T-helper 2 cell treated with Interferon-gamma antibody and Interleukin-4, amounts not matched to agents 5 μg/mL and 100 μg/mL, for 36 hours (primary cell): ENCODE measurements around the gene RARA.
"Not testable (repeated sequence)": the region's sequence is repeated elsewhere in the genome, so short reads cannot be mapped to it uniquely, and the experiment has no call there.

ENCODE experiments used
- DNase-seq: peaks from one replicate; pipeline ENCODE4 v3.0.0; 2021; ENCODE audit warnings: low spot score
- H3K27ac Mint-ChIP-seq: one replicate; pipeline ENCODE4 v1.8.0; 2021; ENCODE audit warnings: mild to moderate bottlenecking, mixed read lengths
- H3K27me3 Mint-ChIP-seq: one replicate; pipeline ENCODE4 v1.8.0; 2021; ENCODE audit warnings: low read depth, mixed read lengths
- H3K36me3 Mint-ChIP-seq: one replicate; pipeline ENCODE4 v1.8.0; 2021; ENCODE audit warnings: low read depth, mixed read lengths
- H3K4me1 Mint-ChIP-seq: one replicate; pipeline ENCODE4 v1.8.0; 2021; ENCODE audit warnings: low read depth, mixed read lengths
- H3K4me3 Mint-ChIP-seq: one replicate; pipeline ENCODE4 v1.8.0; 2022; ENCODE audit warnings: mild to moderate bottlenecking, moderate library complexity, mixed read lengths
- H3K9me3 Mint-ChIP-seq: one replicate; pipeline ENCODE4 v1.8.0; 2021; ENCODE audit warnings: mixed read lengths

RARA gene

GRCh38 chr17:40287494-40288369, 21.2 kb upstream of the RARA start, which contains the start of gene CDC6:
Gene CDC6, plus strand, starts transcription at chr17:40287879. Its CDS starts 1,542 bp downstream, at chr17:40289421.
- DNase-seq, result peak; percentile 99
- peaks cover 27% of the 10 kb centered on the region for H3K36me3 Mint-ChIP-seq
- H3K4me3 Mint-ChIP-seq, result peak within 1 kb of the TSS; percentile 96
- H3K4me1 Mint-ChIP-seq, result peaks cover 40% of the 10 kb centered on the region
- H3K27me3 Mint-ChIP-seq, result no peaks in the 10 kb centered on the region
- no peaks in the 10 kb centered on the region for H3K9me3 Mint-ChIP-seq
- peak within 1 kb of the TSS; percentile 97 for H3K27ac Mint-ChIP-seq

GRCh38 chr17:40290629-40291280, 18.2 kb upstream of the RARA start:
- Mint-ChIP-seq H3K27me3 (no peaks in the 10 kb centered on the region), H3K36me3 (peaks cover 44% of the 10 kb centered on the region), H3K27ac (peak overlapping the region; percentile 36), H3K4me1 (peaks cover 36% of the 10 kb centered on the region), H3K4me3 (peak overlapping the region; percentile 2), H3K9me3 (no peaks in the 10 kb centered on the region)
- DNase-seq, result peak; percentile 40

GRCh38 chr17:40291281-40291664, 17.7 kb upstream of the RARA start:
- Mint-ChIP-seq H3K36me3 (peaks cover 49% of the 10 kb centered on the region), H3K27me3 (no peaks in the 10 kb centered on the region), H3K27ac (no peak overlapping the region), H3K9me3 (no peaks in the 10 kb centered on the region), H3K4me1 (peaks cover 39% of the 10 kb centered on the region), H3K4me3 (no peak overlapping the region)
- no peak for DNase-seq

GRCh38 chr17:40293363-40293762, 15.6 kb upstream of the RARA start:
- H3K4me1 Mint-ChIP-seq, result peaks cover 30% of the 10 kb centered on the region
- no peak for DNase-seq
- no peaks in the 10 kb centered on the region for H3K9me3 Mint-ChIP-seq
- no peak overlapping the region for H3K27ac Mint-ChIP-seq
- H3K4me3 Mint-ChIP-seq, result no peak overlapping the region
- peaks cover 56% of the 10 kb centered on the region for H3K36me3 Mint-ChIP-seq
- H3K27me3 Mint-ChIP-seq, result no peaks in the 10 kb centered on the region

- Mint-ChIP-seq H3K4me3 (no peak overlapping the region), H3K27me3 (no peaks in the 10 kb centered on the region), H3K36me3 (peaks cover 60% of the 10 kb centered on the region), H3K9me3 (no peaks in the 10 kb centered on the region), H3K27ac (peak overlapping the region; percentile 55), H3K4me1 (peaks cover 16% of the 10 kb centered on the region)
- DNase-seq, result no peak
Observed at GRCh38 chr17:40295488-40296436, 13.2 kb upstream of the RARA start.

GRCh38 chr17:40297511-40297910, 11.5 kb upstream of the RARA start:
- Mint-ChIP-seq H3K27ac (no peak overlapping the region), H3K4me1 (peaks cover 11% of the 10 kb centered on the region), H3K36me3 (peaks cover 66% of the 10 kb centered on the region), H3K27me3 (no peaks in the 10 kb centered on the region), H3K4me3 (no peak overlapping the region), H3K9me3 (no peaks in the 10 kb centered on the region)
- no peak for DNase-seq

GRCh38 chr17:40298726-40299125, 10.3 kb upstream of the RARA start:
- H3K27me3 Mint-ChIP-seq, result no peaks in the 10 kb centered on the region
- DNase-seq, result no peak
- no peaks in the 10 kb centered on the region for H3K9me3 Mint-ChIP-seq

GRCh38 chr17:40299159-40299757, 9.7 kb upstream of the RARA start:
- not testable (repeated sequence) for H3K27me3 Mint-ChIP-seq, DNase-seq, H3K9me3 Mint-ChIP-seq, H3K4me3 Mint-ChIP-seq, H3K27ac Mint-ChIP-seq
- Mint-ChIP-seq H3K36me3 (peaks cover 67% of the 10 kb centered on the region), H3K4me1 (peaks cover 15% of the 10 kb centered on the region)

More at GRCh38 chr17:40298726-40299125, 10.3 kb upstream of the RARA start:
- H3K4me3 Mint-ChIP-seq, result no peak overlapping the region
- H3K36me3 Mint-ChIP-seq, result peaks cover 67% of the 10 kb centered on the region
- no peak overlapping the region for H3K27ac Mint-ChIP-seq
- peaks cover 12% of the 10 kb centered on the region for H3K4me1 Mint-ChIP-seq

GRCh38 chr17:40301315-40301714, 7.7 kb upstream of the RARA start:
- Mint-ChIP-seq H3K27me3 (no peaks in the 10 kb centered on the region), H3K36me3 (peaks cover 55% of the 10 kb centered on the region), H3K4me3 (no peak overlapping the region), H3K4me1 (peaks cover 11% of the 10 kb centered on the region), H3K27ac (no peak overlapping the region), H3K9me3 (no peaks in the 10 kb centered on the region)
- no peak for DNase-seq

- Mint-ChIP-seq H3K27me3 (no peaks in the 10 kb centered on the region), H3K4me3 (no peak overlapping the region), H3K36me3 (peaks cover 48% of the 10 kb centered on the region), H3K9me3 (no peaks in the 10 kb centered on the region), H3K4me1 (peaks cover 10% of the 10 kb centered on the region), H3K27ac (no peak overlapping the region)
- DNase-seq, result no peak
Observed at GRCh38 chr17:40303009-40303657, 5.8 kb upstream of the RARA start.

GRCh38 chr17:40303708-40304551, 5.0 kb upstream of the RARA start:
- Mint-ChIP-seq H3K27ac (no peak overlapping the region), H3K27me3 (no peaks in the 10 kb centered on the region), H3K4me3 (no peak overlapping the region), H3K9me3 (no peaks in the 10 kb centered on the region), H3K36me3 (peaks cover 43% of the 10 kb centered on the region), H3K4me1 (peaks cover 10% of the 10 kb centered on the region)
- no peak for DNase-seq

- H3K4me3 Mint-ChIP-seq, H3K9me3 Mint-ChIP-seq, H3K27ac Mint-ChIP-seq, H3K27me3 Mint-ChIP-seq, DNase-seq, H3K4me1 Mint-ChIP-seq: not testable (repeated sequence)
- H3K36me3 Mint-ChIP-seq, result peaks cover 38% of the 10 kb centered on the region
Observed at GRCh38 chr17:40304552-40304863, 4.5 kb upstream of the RARA start.
